ENCODE measurements around the gene TUBA3C.

GRCh38 chr13:19173752-19174151 is 7.9 kb downstream of the TUBA3C start:
- TF ChIP-seq CTCF (IDR thresholded peaks at IDR 0.05) (no peak), POLR2A (IDR thresholded peaks at IDR 0.05) (no peak)
